SK-N-SH (cell line): ENCODE data around the gene MAP3K5. TPM values are rescaled to one million over a fixed set of nuclear protein-coding genes. Genes with fewer than 3 reads are reported as not detected.

Experiments used
- CTCF ChIA-PET: fragments of 300-600, 350-600 bp; formaldehyde crosslinking; extraction: SDS; loops from one replicate; lab custom pipeline; 2021; lab: Yijun Ruan, JAX
- POLR2A ChIA-PET: fragments of 350-600 bp; sonication (Branson Sonifier 250); formaldehyde crosslinking; extraction: SDS; loops from one replicate; lab custom pipeline; 2020; ENCODE audit warnings: antibody characterized with exemption, inconsistent platforms; lab: Yijun Ruan, JAX
- DNase-seq: peaks from one replicate; pipeline ENCODE4 v3.0.0; 2012
- H2AFZ ChIP-seq: fragments of 200-600 bp; sonication (generic); 2 replicates; pipeline ENCODE4 v1.8.1; 2016; ENCODE audit warnings: antibody characterized with exemption, mild to moderate bottlenecking, low read depth
- H3F3A ChIP-seq: fragments of 200-600 bp; sonication (generic); replicated peaks from 2 replicates; pipeline ENCODE3; 2016; ENCODE audit warnings: antibody characterized with exemption, mild to moderate bottlenecking; ENCODE audit not compliant: insufficient read depth
- H3K27ac ChIP-seq, 2 experiments: fragments of 200-500 bp in 1 of 2; fragments of 200-600 bp in 1 of 2; sonication (Bioruptor generic) in 1 of 2; sonication (generic), shearing (Covaris generic) in 1 of 2; 2 replicates each; pipeline versions ENCODE4 v1.5.1 to v1.6.1; 2014 to 2016; ENCODE audit warnings: low read depth in 2 of 2, inconsistent platforms in 1 of 2, low read length in 1 of 2, mild to moderate bottlenecking in 1 of 2, mixed read lengths in 1 of 2
- H3K27me3 ChIP-seq: fragments of 200-600 bp; sonication (generic), shearing (Covaris generic); 2 replicates; pipeline ENCODE4 v1.6.1; 2016; ENCODE audit warnings: mixed run types; ENCODE audit not compliant: insufficient read depth
- H3K36me3 ChIP-seq, 2 experiments: fragments of 200-500 bp in 1 of 2; fragments of 200-600 bp in 1 of 2; sonication (Bioruptor generic) in 1 of 2; sonication (generic) in 1 of 2; replicated peaks in 1 of 2; 2 replicates each; pipeline versions ENCODE3 to v1.5.1; 2014 to 2016; ENCODE audit warnings: low read length in 1 of 2, mild to moderate bottlenecking in 1 of 2; ENCODE audit not compliant: insufficient read depth in 2 of 2, control insufficient read depth in 1 of 2
- H3K4me1 ChIP-seq, 2 experiments: fragments of 200-500 bp in 1 of 2; fragments of 200-600 bp in 1 of 2; sonication (Bioruptor generic) in 1 of 2; sonication (generic), shearing (Covaris generic) in 1 of 2; 2 replicates each; pipeline versions ENCODE4 v1.5.1 to v1.6.1; 2014 to 2016; ENCODE audit warnings: low read depth in 1 of 2, low read length in 1 of 2, mixed run types in 1 of 2; ENCODE audit not compliant: insufficient read depth in 2 of 2, control insufficient read depth in 1 of 2
- H3K4me2 ChIP-seq: fragments of 200-600 bp; sonication (generic), shearing (Covaris generic); 2 replicates; pipeline ENCODE4 v1.6.1; 2017; ENCODE audit warnings: mixed run types
- H3K4me3 ChIP-seq, 2 experiments: fragments of 200-500 bp in 1 of 2; fragments of 200-600 bp in 1 of 2; sonication (Bioruptor generic) in 1 of 2; sonication (generic), shearing (Covaris generic) in 1 of 2; 2 replicates each; pipeline versions ENCODE4 v1.5.1 to v1.8.1; 2014 to 2016; ENCODE audit warnings: low read depth in 2 of 2, inconsistent platforms in 1 of 2, low read length in 1 of 2, mild to moderate bottlenecking in 1 of 2, mixed read lengths in 1 of 2, moderate library complexity in 1 of 2
- H3K79me2 ChIP-seq: fragments of 200-600 bp; sonication (generic); 2 replicates; pipeline ENCODE4 v1.8.1; 2017; ENCODE audit warnings: mild to moderate bottlenecking; ENCODE audit not compliant: insufficient read depth
- H3K9ac ChIP-seq: fragments of 200-600 bp; sonication (generic); 2 replicates; pipeline ENCODE4 v1.6.1; 2017; ENCODE audit warnings: mixed run types
- H3K9me2 ChIP-seq: fragments of 200-600 bp; sonication (generic); 2 replicates; pipeline ENCODE4 v1.6.1; 2017; ENCODE audit warnings: mixed run types
- H3K9me3 ChIP-seq: fragments of 200-600 bp; sonication (generic); 2 replicates; pipeline ENCODE4 v1.6.1; 2017; ENCODE audit warnings: mixed run types, mild to moderate bottlenecking, moderate library complexity
- H4K20me1 ChIP-seq: fragments of 200-600 bp; sonication (generic); 2 replicates; pipeline ENCODE4 v1.6.1; 2017; ENCODE audit warnings: mild to moderate bottlenecking, mixed run types; ENCODE audit not compliant: insufficient read depth
- EP300 ChIP-seq, 2 experiments: IDR thresholded peaks; 2 replicates each; pipeline versions ENCODE4 v1.4.0 to v1.6.1; 2012; ENCODE audit warnings: borderline replicate concordance in 1 of 2, low read depth in 1 of 2, low read length in 1 of 2
- FOXJ3 ChIP-seq: sonication (generic); formaldehyde crosslinking; IDR thresholded peaks from 2 replicates; pipeline ENCODE4 v1.5.1; 2020; ENCODE audit warnings: mild to moderate bottlenecking, missing genetic modification reagents
- FOXM1 ChIP-seq: IDR thresholded peaks from 2 replicates; pipeline ENCODE4 v1.4.0; 2012; ENCODE audit warnings: low read depth, mild to moderate bottlenecking
- GABPA ChIP-seq: IDR thresholded peaks from 2 replicates; pipeline ENCODE4 v1.4.0; 2012; ENCODE audit warnings: low read depth, mild to moderate bottlenecking
- GATA2 ChIP-seq: sonication (generic); formaldehyde crosslinking; IDR thresholded peaks from 2 replicates; pipeline ENCODE4 v1.5.0; 2020; ENCODE audit warnings: mild to moderate bottlenecking, missing genetic modification reagents
- JUND ChIP-seq: IDR thresholded peaks from 2 replicates; pipeline ENCODE4 v1.4.0; 2012
- MEF2A ChIP-seq: IDR thresholded peaks from 2 replicates; pipeline ENCODE4 v1.4.0; 2012; ENCODE audit warnings: low read depth, borderline replicate concordance
- MXI1 ChIP-seq: IDR thresholded peaks from 2 replicates; pipeline ENCODE4 v1.6.1; 2012; ENCODE audit warnings: mild to moderate bottlenecking, low read depth, low read length, improper control_type of control experiment
- NFIC ChIP-seq: IDR thresholded peaks from 2 replicates; pipeline ENCODE4 v1.4.0; 2012; ENCODE audit warnings: borderline replicate concordance
- NRF1 ChIP-seq: IDR thresholded peaks from 2 replicates; pipeline ENCODE4 v1.6.1; 2012; ENCODE audit warnings: low read depth, mild to moderate bottlenecking, low read length
- POLR2AphosphoS5 ChIP-seq: IDR thresholded peaks from 2 replicates; pipeline ENCODE4 v1.6.1; 2012; ENCODE audit warnings: low read depth, low read length
- RCOR1 ChIP-seq: fragments of 150-350 bp; IDR thresholded peaks from 2 replicates; pipeline ENCODE4 v1.6.1; 2017; ENCODE audit warnings: antibody characterized with exemption, low read length
- RXRA ChIP-seq: IDR thresholded peaks from 2 replicates; pipeline ENCODE4 v1.4.0; 2012; ENCODE audit warnings: low read depth, mild to moderate bottlenecking, borderline replicate concordance
- SIN3A ChIP-seq: IDR thresholded peaks from 2 replicates; pipeline ENCODE4 v1.6.1; 2012; ENCODE audit warnings: low read depth, mild to moderate bottlenecking, low read length, moderate library complexity, borderline replicate concordance
- SMC3 ChIP-seq: IDR thresholded peaks from 2 replicates; pipeline ENCODE4 v1.6.1; 2012; ENCODE audit warnings: low read depth, low read length, improper control_type of control experiment
- TAF1 ChIP-seq: IDR thresholded peaks from 2 replicates; pipeline ENCODE4 v1.6.1; 2012; ENCODE audit warnings: low read depth, mild to moderate bottlenecking, low read length, moderate library complexity, borderline replicate concordance
- TEAD4 ChIP-seq: IDR thresholded peaks from 2 replicates; pipeline ENCODE4 v1.4.0; 2012; ENCODE audit warnings: mild to moderate bottlenecking, borderline replicate concordance; ENCODE audit not compliant: insufficient read depth
- USF2 ChIP-seq: fragments of 150-350 bp; IDR thresholded peaks from 2 replicates; pipeline ENCODE4 v1.6.1; 2017; ENCODE audit warnings: antibody characterized with exemption, low read length, low read depth, borderline replicate concordance
- WGBS: methylation state at CpG from one replicate; pipeline ENCODE4 v1.1.6; 2017; ENCODE audit warnings: low lambda C conversion rate; 5-methylcytosine and 5-hydroxymethylcytosine counted together
- polyA plus RNA-seq, 3 experiments: library from polyadenylated mRNA; depleted of rRNA; stranded (reverse); fragments of >200 nt; gene quantifications; 2 replicates each; pipeline ENCODE4 v1.2.3, GENCODE V29; 2012
- TF ChIP-seq, protein P1 (sequence below): IDR thresholded peaks from 2 replicates; pipeline ENCODE4 v1.4.0; 2012; ENCODE audit warnings: low read depth
- TF ChIP-seq, protein P2 (sequence below): IDR thresholded peaks from 2 replicates; pipeline ENCODE4 v1.6.1; 2012; ENCODE audit warnings: mild to moderate bottlenecking, low read depth, low read length, moderate library complexity

The MAP3K5 gene
- polyA plus RNA-seq, 1 of the 3 experiments (the other 2 are of a cell fraction), result 1.4 TPM

GRCh38 chr6:136514591-136514990 is 277.7 kb downstream of the MAP3K5 start:
- Histone ChIP-seq H4K20me1 (no peaks in the 10 kb centered on the region), H3K27me3 (no peaks in the 10 kb centered on the region), H3K4me2 (no peak overlapping the region), H3F3A (no peaks in the 10 kb centered on the region)
- TF ChIP-seq, protein P1, sequence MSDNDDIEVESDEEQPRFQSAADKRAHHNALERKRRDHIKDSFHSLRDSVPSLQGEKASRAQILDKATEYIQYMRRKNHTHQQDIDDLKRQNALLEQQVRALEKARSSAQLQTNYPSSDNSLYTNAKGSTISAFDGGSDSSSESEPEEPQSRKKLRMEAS, result no peak
- no peak for TF ChIP-seq SMC3
- no peak for TF ChIP-seq FOXM1
- TF ChIP-seq RXRA, result no peak
- no peak for TF ChIP-seq GABPA
- TF ChIP-seq POLR2AphosphoS5, result no peak
- TF ChIP-seq, protein P2, sequence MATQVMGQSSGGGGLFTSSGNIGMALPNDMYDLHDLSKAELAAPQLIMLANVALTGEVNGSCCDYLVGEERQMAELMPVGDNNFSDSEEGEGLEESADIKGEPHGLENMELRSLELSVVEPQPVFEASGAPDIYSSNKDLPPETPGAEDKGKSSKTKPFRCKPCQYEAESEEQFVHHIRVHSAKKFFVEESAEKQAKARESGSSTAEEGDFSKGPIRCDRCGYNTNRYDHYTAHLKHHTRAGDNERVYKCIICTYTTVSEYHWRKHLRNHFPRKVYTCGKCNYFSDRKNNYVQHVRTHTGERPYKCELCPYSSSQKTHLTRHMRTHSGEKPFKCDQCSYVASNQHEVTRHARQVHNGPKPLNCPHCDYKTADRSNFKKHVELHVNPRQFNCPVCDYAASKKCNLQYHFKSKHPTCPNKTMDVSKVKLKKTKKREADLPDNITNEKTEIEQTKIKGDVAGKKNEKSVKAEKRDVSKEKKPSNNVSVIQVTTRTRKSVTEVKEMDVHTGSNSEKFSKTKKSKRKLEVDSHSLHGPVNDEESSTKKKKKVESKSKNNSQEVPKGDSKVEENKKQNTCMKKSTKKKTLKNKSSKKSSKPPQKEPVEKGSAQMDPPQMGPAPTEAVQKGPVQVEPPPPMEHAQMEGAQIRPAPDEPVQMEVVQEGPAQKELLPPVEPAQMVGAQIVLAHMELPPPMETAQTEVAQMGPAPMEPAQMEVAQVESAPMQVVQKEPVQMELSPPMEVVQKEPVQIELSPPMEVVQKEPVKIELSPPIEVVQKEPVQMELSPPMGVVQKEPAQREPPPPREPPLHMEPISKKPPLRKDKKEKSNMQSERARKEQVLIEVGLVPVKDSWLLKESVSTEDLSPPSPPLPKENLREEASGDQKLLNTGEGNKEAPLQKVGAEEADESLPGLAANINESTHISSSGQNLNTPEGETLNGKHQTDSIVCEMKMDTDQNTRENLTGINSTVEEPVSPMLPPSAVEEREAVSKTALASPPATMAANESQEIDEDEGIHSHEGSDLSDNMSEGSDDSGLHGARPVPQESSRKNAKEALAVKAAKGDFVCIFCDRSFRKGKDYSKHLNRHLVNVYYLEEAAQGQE, result no peak
- TF ChIP-seq TAF1, result no peak
- no peak for TF ChIP-seq SIN3A
- no peak for TF ChIP-seq TEAD4
- TF ChIP-seq NFIC, result no peak
- TF ChIP-seq USF2, result no peak
- TF ChIP-seq JUND, result no peak
- no peak for TF ChIP-seq MEF2A
- no peak for TF ChIP-seq MXI1
- TF ChIP-seq EP300 (IDR thresholded peaks at IDR 0.05; ENCODE audit: borderline replicate concordance in 1 of 2, low read depth in 1 of 2, low read length in 1 of 2), result no peak
- no peak for TF ChIP-seq RCOR1
- TF ChIP-seq NRF1, result no peak
- no peak for TF ChIP-seq GATA2 (CRISPR knock-in tag)
- no peak for TF ChIP-seq FOXJ3 (CRISPR knock-in tag)
- TF ChIP-seq, all 33 proteins: peak for 0
- 74% methylated on average over 4 of the region's 4 CpGs for WGBS
- DNase-seq, result no peak
- Histone ChIP-seq H3K9ac (no peak overlapping the region), H3K9me3 (no peaks in the 10 kb centered on the region), H3K4me1 (peaks cover 0 to 11% of the 10 kb centered on the region in 2 experiments; a peak in 2 of 4 replicates), H3K9me2 (no peaks in the 10 kb centered on the region), H3K4me3 (no peak overlapping the region), H2AFZ (no peak overlapping the region), H3K79me2 (no peaks in the 10 kb centered on the region), H3K27ac (no peak overlapping the region), H3K36me3 (no peaks in the 10 kb centered on the region)
- ChIA-PET CTCF (interaction anchor here (2.8 kb wide), 1 partner anchor 12 kb away, joined by 7 read pairs; no protein-coding TSS in a partner anchor), POLR2A (no interaction called here)
